ENCODE measurements around the gene CCSER2.
"Not testable (repeated sequence)": the region's sequence is repeated elsewhere in the genome, so short reads cannot be mapped to it uniquely, and the experiment has no call there.

The CCSER2 gene

DNA sequence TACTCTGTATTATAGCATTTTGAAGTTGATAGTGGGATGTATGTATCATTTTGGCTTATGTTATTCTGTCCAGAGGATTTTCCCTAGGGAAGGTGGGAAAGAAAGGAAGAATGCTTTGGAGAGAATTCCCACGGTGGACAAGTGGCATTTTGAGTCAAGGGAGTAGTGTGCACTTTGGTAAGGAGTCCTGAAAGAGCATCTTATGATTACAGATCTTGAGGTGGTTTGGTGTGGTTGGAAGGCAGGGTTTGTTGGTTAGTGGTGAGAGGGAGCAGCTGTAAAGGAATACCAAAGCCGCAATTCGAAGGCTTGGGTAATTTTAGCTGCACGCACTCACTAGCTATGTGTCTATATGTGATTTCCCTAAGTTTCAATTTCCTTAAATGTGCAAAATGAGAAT, 16.1 kb downstream of the CCSER2 start:
- no peak overlapping the region for H3K27ac ChIP-seq
- TF ChIP-seq, protein P1, sequence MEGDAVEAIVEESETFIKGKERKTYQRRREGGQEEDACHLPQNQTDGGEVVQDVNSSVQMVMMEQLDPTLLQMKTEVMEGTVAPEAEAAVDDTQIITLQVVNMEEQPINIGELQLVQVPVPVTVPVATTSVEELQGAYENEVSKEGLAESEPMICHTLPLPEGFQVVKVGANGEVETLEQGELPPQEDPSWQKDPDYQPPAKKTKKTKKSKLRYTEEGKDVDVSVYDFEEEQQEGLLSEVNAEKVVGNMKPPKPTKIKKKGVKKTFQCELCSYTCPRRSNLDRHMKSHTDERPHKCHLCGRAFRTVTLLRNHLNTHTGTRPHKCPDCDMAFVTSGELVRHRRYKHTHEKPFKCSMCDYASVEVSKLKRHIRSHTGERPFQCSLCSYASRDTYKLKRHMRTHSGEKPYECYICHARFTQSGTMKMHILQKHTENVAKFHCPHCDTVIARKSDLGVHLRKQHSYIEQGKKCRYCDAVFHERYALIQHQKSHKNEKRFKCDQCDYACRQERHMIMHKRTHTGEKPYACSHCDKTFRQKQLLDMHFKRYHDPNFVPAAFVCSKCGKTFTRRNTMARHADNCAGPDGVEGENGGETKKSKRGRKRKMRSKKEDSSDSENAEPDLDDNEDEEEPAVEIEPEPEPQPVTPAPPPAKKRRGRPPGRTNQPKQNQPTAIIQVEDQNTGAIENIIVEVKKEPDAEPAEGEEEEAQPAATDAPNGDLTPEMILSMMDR (IDR thresholded peaks at IDR 0.05) = no peak
- no peak for TF ChIP-seq ZFX (IDR thresholded peaks at IDR 0.05; ENCODE audit: borderline replicate concordance)

DNA sequence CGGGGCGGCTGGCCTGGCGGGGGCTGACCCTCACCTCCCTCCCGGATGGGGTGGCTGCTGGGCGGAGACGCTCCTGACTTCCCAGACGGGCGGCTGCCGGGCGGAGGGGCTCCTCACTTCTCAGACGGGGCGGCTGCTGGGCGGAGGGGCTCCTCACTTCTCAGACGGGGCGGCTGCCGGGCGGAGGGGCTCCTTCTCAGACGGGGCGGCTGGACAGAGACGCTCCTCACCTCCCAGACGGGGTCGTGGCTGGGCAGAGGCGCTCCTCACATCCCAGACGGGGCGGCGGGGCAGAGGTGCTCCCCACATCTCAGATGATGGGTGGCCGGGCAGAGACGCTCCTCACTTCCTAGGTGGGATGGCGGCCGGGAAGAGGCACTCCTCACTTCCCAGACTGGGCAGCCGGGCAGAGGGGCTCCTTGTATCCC, 19.2 kb downstream of the CCSER2 start:
- H3K27ac ChIP-seq = not testable (repeated sequence)

DNA sequence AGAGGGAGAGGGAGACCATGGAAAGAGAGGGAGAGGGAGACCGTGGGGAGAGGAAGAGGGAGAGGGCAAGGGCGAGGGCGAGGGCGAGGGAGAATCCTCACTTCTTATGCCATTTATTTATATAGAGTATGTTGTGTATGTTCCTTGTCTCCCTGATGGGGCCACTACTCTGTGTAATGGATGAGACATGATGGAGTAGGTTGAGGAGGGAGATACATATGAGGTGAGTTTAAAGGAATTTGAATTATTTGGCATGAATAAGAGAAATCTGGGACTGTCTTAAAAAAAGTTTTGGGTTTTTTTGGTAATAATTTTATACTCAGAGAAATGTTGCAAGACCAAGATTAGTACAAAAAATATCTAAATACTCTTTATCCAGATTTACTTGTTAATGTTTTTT, 20.1 kb downstream of the CCSER2 start:
- TF ChIP-seq ZFX (IDR thresholded peaks at IDR 0.05; ENCODE audit: borderline replicate concordance) = no peak
- TF ChIP-seq, protein P1 (IDR thresholded peaks at IDR 0.05) = no peak
- no peak overlapping the region for H3K27ac ChIP-seq

DNA sequence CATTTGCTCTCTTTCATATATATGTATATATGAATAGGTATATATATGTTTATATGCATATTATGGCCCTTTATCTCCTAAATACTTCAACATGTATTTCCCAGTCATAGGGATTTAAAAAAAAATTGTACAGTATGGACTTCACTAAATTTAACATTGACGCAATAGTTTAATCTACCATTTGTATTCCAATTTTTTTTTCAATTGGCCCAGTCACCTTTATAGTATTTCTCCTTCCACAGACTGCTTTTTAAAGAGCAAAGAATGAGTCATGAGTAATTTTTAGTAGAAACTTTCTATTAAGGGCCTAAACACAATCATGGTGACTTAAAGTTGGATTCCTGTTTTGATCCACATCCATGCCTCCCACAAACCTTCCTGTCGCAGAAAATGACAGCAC, 20.5 kb downstream of the CCSER2 start:
- H3K27ac ChIP-seq = no peak overlapping the region
- no peak for TF ChIP-seq ZFX (IDR thresholded peaks at IDR 0.05; ENCODE audit: borderline replicate concordance)
- TF ChIP-seq, protein P1 (IDR thresholded peaks at IDR 0.05) = no peak

DNA sequence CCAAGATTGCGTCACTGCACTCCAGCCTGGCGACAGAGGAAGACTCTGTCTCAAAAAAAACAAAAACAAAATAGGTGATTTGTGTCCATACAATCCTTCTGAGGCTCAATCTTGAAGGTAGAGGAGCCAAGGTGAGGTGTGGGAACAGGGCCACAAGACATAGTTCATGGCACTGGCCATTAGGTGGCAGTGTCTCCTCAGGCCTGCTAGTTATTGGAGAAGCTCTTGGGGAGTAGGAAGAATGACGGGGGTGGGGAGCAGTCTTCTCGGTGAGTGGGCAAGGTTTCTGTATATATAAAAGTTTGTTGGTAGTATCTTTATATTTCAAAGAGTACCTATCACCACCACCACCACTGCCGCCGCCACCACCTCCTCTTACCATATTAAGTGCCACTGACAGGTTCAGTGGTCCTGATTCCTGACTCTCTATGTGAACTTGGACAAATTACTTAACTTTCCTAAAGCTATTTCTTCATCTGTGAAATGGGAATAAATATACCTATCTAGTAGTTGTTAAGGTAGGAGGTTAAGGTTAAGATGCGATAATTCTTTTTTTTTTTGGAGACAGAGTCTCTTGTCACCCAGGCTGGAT, 24.0 kb downstream of the CCSER2 start:
- TF ChIP-seq ZFX (IDR thresholded peaks at IDR 0.05; ENCODE audit: borderline replicate concordance) = no peak
- TF ChIP-seq, protein P1 (IDR thresholded peaks at IDR 0.05) = peak; percentile 92

DNA sequence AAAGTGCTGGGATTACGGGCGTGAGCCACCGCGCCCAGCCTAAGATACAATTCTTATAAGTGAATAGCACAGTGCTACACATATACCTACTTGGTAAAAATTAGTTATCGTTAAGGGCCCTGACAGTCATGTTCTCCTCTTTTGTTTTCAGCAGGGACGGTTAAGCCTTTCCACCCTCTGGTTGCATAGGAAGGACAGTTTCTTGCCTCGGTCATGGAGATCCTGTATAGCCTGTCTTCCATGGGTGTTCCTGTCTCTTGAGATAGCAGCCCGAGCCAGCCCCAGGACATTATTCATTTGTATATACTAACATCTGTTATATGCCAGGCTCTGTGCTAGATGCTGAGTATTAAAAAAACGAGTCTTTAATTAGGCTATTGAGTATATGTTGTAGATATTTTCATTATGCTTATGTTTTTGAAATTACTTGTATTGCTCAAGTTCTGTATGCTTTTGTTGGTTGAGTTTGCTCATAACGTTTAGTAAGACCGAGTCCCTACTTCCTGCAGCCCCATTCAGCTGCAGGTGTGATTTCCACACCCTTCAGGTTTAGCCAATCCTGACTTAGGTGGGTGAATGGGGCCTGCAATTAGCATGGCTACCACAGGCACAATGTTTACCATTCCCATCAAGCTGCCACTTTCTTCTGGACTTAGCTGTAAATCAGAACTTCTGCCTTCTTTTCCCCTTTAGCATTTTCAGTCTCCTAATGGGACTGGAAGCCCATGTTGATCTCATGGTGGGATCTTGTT, 24.8 kb downstream of the CCSER2 start:
- TF ChIP-seq ZFX (IDR thresholded peaks at IDR 0.05; ENCODE audit: borderline replicate concordance) = no peak
- TF ChIP-seq, protein P1 (IDR thresholded peaks at IDR 0.05) = no peak
- no peak overlapping the region for H3K27ac ChIP-seq

More for the DNA sequence above, 24.0 kb downstream of the CCSER2 start:
- no peak overlapping the region for H3K27ac ChIP-seq

DNA sequence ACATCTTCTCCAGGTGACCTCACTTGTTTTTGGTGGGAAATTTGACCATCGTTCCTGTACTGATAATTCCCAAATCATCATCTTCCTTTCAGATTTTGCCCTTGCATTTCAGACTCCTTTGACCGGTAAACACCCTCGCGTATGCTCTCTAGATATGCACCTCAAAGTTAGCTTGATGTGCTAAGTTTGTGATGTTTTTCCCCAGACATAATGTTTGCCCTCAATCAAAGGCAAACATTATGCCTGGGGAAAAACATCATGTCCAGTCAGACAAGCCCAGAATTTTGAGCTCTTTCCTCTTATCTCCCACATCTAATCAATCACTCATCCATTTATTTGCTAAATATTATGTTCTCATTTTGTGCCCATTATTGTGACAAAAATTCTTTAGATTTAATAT, 26.2 kb downstream of the CCSER2 start:
- H3K27ac ChIP-seq = no peak overlapping the region
- no peak for TF ChIP-seq ZFX (IDR thresholded peaks at IDR 0.05; ENCODE audit: borderline replicate concordance)
- TF ChIP-seq, protein P1 (IDR thresholded peaks at IDR 0.05) = no peak
